Coronary artery (tissue), 2 donors: Measurements from ENCODE around the gene TMEM234.
A peak's percentile ranks its signal among the peaks of the same experiment; 100 is the strongest.

Experiments used
- DNase-seq: peaks from one replicate; pipeline ENCODE4 v3.0.0-alpha.2; 2017; ENCODE audit warnings: low spot score
- H3K27ac ChIP-seq, 2 donors: fragments of 200-600 bp; sonication (generic); one replicate each; pipeline ENCODE4 v1.5.1; 2016 to 2019
- H3K4me3 ChIP-seq: fragments of 200-600 bp; sonication (generic); 2 replicates; pipeline ENCODE4 v1.5.1; 2016; ENCODE audit warnings: mild to moderate bottlenecking, moderate library complexity
- CTCF ChIP-seq: fragments of 200-600 bp; sonication (generic); IDR thresholded peaks from one replicate; pipeline ENCODE4 v1.5.1; 2019; ENCODE audit warnings: antibody characterized with exemption

Gene TMEM234

GRCh38 chr1:32247452-32247851 is 25.3 kb upstream of the TMEM234 start:
- DNase-seq = no peak
- peak overlapping the region; percentile 18 to 73 for H3K27ac ChIP-seq
- TF ChIP-seq CTCF = no peak
- no peak overlapping the region for H3K4me3 ChIP-seq

DNA sequence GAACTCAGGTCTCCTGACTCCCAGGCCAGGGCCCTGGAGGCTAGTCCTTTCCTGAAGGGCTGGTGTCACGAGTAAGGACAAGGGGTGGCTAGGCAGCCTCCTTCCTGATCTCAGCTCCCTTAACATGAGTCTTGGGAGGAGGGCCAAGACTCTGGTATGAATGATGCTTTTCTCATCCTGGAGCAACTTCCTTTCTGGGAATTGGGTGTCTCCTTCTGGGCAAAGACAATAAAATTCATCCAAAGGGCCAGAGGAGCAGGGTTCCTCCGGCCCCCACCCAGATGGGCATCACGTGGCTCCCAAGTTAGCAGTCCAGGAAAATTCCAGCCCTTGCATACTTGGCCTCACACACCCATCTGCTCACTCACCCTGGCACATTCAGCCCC is 24.7 kb upstream of the TMEM234 start, which contains the start of gene FAM167B:
FAM167B (plus strand) TSS at position 335 of the 386 bp plus-strand sequence. CDS start 200 bp downstream, outside the sequence.
- no peak for TF ChIP-seq CTCF
- no peak for DNase-seq
- Histone ChIP-seq H3K27ac (peak within 1 kb of the TSS; percentile 18 to 73), H3K4me3 (no peak within 1 kb of the TSS)

DNA sequence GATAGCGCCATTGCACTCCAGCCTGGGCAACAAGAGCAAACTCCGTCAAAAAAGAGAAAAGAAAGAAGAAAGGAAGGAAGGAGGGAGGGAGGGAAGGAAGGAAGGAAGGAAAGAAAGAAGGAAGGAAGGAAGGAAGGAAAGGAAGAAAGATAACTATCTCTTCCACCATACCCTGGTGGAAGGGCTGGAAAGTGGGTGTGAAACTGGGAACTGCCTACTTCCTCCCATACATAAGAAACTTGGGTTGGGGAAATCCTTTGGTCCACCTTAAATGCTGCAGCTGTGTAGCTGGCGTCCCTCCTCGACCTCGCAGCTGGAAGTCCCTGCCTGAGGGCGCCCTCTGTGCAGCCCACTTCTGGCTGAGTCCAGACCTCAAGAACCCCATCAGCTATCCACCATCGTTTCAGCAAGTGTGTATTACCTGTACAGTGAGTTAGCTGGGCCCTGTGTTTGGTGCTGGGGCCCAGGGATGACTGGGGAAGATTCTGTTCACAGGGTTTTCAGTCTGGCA is 20.2 kb upstream of the TMEM234 start:
- H3K4me3 ChIP-seq = peak overlapping the region; percentile 51
- DNase-seq = no peak
- no peak for TF ChIP-seq CTCF
- H3K27ac ChIP-seq = peak overlapping the region in 1 of 2 donors; percentile 70

GRCh38 chr1:32241001-32241763 is 19.0 kb upstream of the TMEM234 start:
- TF ChIP-seq CTCF = no peak
- Histone ChIP-seq H3K4me3 (peak overlapping the region; percentile 74), H3K27ac (peak overlapping the region; percentile 84 to 91)
- peak; percentile 86 for DNase-seq

DNA sequence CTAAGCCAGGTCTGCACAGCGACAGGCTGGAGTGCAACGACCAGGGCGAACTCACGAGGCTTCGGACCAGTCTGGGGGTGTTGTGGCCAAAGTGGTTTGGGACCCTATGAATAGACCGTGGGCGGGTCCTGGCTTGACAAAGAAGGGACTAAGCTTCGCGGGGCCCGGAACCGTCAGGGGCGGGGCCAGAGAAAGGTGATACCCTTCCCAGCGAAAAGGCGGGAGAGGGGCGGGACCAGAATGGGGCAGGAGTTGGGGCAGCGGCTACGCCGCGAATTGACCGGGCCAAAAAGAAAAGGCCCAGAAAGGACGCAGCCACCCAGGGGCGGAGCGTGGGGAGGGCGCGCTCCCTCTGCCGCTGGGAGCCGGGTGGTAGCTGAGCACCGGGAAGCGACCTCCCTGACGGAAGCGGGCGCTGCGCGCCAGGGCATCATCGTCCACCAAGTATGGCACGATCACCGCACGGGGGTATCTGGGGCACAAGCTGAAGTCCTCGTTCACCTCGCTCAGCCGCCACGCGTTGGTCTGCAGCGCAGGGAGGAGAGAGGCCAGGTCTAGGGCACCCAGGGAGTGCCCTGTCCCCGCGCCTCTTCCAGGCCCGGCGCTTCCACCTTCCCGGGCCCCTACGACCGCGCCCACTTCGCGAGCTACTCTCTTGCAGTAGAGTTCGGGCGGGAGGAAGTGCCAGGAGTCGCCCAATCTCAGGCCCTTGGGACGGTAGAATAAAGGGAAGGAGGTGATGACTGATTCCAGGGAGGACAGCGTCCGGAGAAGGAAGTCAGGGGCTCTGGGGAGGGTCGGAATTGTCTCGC is 18.2 kb upstream of the TMEM234 start:
- Histone ChIP-seq H3K27ac (peak overlapping the region; percentile 84 to 91), H3K4me3 (peak overlapping the region; percentile 74)
- DNase-seq = peak; percentile 90
- TF ChIP-seq CTCF = no peak

DNA sequence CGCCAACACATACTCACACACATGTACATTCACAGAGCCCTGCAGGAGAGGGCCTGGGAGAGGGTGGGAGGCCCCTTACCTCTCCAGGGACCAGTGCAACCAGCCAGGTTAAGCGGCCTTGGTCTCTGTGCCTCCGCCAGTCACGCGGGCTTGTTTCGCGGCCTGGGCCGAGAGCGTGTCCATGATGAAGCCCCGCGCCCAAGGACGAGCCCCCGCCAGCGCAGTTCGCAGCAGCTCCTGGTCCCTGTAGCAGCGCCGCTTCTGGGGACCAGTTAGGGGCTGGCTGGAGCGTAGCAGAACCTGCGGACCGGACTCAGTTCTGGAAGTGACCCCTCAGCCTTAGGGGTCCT is 17.6 kb upstream of the TMEM234 start:
- peak overlapping the region; percentile 84 to 91 for H3K27ac ChIP-seq
- DNase-seq = no peak
- H3K4me3 ChIP-seq = peak overlapping the region; percentile 74
- TF ChIP-seq CTCF = no peak
